Small intestine (tissue), 7 donors: ENCODE measurements around the gene ENO1. TPM values are rescaled to one million over a fixed set of nuclear protein-coding genes. Genes with fewer than 3 reads are reported as not detected.
A peak's percentile ranks its signal among the peaks of the same experiment; 100 is the strongest.
"Not testable (repeated sequence)": the region's sequence is repeated elsewhere in the genome, so short reads cannot be mapped to it uniquely, and the experiment has no call there.

Experiments used
- DNase-seq, 2 donors: peaks; one replicate each; pipeline versions ENCODE4 v3.0.0 to v3.0.0-alpha.2; 2013
- FAIRE-seq: peaks from 2 replicates; lab custom pipeline; 2012; peaks lifted over from hg19 to GRCh38; lab: Jason Lieb, UNC
- H3K27ac ChIP-seq, 3 donors: one replicate each; pipeline ENCODE4 v1.5.1; 2013; ENCODE audit warnings: low read length in 2 of 3, mild to moderate bottlenecking in 2 of 3, control low read depth in 1 of 3, inconsistent platforms in 1 of 3, low read depth in 1 of 3, moderate library complexity in 1 of 3
- H3K27me3 ChIP-seq, 3 donors: one replicate each; pipeline ENCODE4 v1.6.1; 2013; ENCODE audit warnings: low read length in 3 of 3, inconsistent platforms in 1 of 3; ENCODE audit not compliant: control insufficient read depth in 3 of 3, insufficient read depth in 3 of 3
- H3K36me3 ChIP-seq, 3 donors: one replicate each; pipeline ENCODE4 v1.6.1; 2013; ENCODE audit warnings: low read length in 3 of 3, inconsistent platforms in 1 of 3, low read depth in 1 of 3, mild to moderate bottlenecking in 1 of 3, moderate library complexity in 1 of 3; ENCODE audit not compliant: control insufficient read depth in 3 of 3, insufficient read depth in 2 of 3
- H3K4me1 ChIP-seq, 3 donors: one replicate each; pipeline ENCODE4 v1.6.1; 2013; ENCODE audit warnings: low read length in 2 of 3, inconsistent platforms in 1 of 3, low read depth in 1 of 3, mild to moderate bottlenecking in 1 of 3, moderate library complexity in 1 of 3; ENCODE audit not compliant: control insufficient read depth in 3 of 3, insufficient read depth in 2 of 3
- H3K4me3 ChIP-seq, 3 donors: one replicate each; pipeline ENCODE4 v1.5.1; 2013; ENCODE audit warnings: low read length in 3 of 3, control low read depth in 1 of 3, inconsistent platforms in 1 of 3, low read depth in 1 of 3, mild to moderate bottlenecking in 1 of 3, moderate library complexity in 1 of 3
- H3K9me3 ChIP-seq, 2 donors: one replicate each; pipeline ENCODE4 v1.6.1; 2013; ENCODE audit warnings: low read depth in 1 of 2, low read length in 1 of 2; ENCODE audit not compliant: control insufficient read depth in 2 of 2, insufficient read depth in 1 of 2
- WGBS, 3 donors: extraction: QIAGEN DNeasy Blood & Tissue Kit; methylation state at CpG; one replicate each; pipeline ENCODE4 v1.1.7; 2013; 5-methylcytosine and 5-hydroxymethylcytosine counted together
- polyA plus RNA-seq, 4 donors: library from polyadenylated mRNA; stranded (reverse) in 3 of 4; unstranded in 1 of 4; fragments of 200-250 nt in 3 of 4; fragments of 120-200 nt in 1 of 4; gene quantifications; one replicate each; pipeline versions ENCODE4 v1.2.1 to v1.2.3, GENCODE V29; 2013
- donor health status: healthy with polysubstance abuse.
- donor health status: control.
- donor health status: control.
- donor health status: Bipolar disorder and iron deficiency.
- donor health status: healthy.

ENO1 gene
- polyA plus RNA-seq, 4 donors, result 491 to 829 (median 592) TPM

DNA sequence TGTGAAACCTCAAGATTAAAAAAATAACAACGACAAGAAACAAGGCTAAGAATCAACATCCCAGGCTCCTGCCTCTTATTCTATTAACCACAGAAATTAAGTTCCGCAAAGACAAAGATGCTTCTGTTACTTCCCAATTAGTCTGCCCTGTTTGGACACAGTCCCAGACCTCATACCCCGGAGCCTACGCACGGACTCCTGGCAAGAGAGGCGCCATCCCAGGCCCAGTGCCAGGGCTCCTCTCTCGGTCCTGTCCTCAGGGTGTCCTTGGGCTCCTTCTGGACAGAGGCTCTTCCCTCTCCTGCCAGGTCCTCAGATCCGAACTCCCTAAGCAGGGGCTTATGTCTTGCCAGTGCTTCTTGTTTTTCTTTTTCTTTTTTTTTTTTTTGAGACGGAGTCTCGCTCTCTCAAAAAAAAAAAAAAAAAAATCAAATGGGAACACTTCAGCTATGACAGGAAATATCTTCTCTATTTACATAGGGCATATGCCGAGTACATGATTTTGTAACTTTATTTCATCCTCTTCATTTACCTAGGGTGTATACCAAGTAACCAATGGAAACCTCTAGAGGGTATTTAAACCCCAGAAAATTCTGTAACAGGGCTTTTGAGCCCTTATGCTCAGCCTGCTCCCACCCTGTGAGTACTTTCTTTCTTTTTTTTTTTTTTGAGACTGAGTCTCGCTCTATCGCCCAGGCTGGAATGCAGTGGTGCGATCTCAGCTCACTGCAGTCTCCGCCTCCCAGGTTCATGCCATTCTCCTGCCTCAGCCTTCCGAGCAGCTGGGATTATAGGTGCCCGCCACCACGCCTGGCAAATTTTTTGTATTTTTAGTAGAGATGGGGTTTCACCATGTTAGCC is 11.7 kb upstream of the ENO1 start:
- Histone ChIP-seq H3K4me3 (no peak overlapping the region), H3K4me1 (no peaks in the 10 kb centered on the region), H3K27me3 (no peaks in the 10 kb centered on the region), H3K27ac (no peak overlapping the region), H3K36me3 (no peaks in the 10 kb centered on the region), H3K9me3 (no peaks in the 10 kb centered on the region)
- FAIRE-seq (no peak), DNase-seq (peak in 1 of 2 donors; percentile 26)
- WGBS, 3 donors, result 39 to 51% (median 44%) methylated on average over 16 to 18 of the region's 18 CpGs

DNA sequence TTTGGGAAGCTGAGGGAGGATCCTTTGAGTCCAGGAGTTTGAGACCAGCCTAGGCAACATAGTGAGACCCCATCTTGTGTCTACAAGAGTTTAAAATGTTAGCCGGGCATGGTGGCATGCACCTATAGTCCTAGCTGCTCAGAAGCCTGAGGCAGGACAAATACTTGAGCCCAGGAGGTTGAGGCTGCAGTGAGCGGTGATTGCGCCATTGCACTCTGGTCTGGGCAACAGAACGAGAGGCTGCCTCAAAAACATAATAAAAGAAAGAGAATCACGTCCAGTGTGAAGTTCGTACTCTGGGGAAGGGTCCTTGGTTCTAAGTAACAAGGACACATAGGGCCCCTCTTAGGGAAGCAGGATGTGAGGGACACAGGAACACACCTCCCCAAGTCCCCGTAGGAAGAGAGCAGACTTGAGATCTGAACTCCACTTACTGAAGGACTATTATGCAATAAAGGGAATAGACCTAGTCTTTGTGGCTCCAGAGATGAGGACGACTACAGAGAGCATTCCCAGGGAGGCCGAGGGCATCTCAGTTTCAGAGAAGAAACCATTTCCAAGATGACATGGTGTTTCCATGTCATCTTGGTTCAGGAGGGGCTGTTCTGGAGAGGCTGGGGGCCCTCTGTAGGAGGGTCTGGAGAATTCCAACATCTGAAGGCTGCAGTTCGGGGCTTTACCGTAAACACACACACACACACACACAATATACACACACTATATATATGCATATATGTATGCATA is 10.8 kb upstream of the ENO1 start:
- FAIRE-seq (no peak), DNase-seq (no peak)
- H3K36me3 ChIP-seq, result no peaks in the 10 kb centered on the region
- 68 to 72% (median 70%) methylated on average over 11 of the region's 11 CpGs for WGBS, 3 donors
- H3K27ac ChIP-seq, result no peak overlapping the region
- no peaks in the 10 kb centered on the region for H3K27me3 ChIP-seq
- H3K9me3 ChIP-seq, result no peaks in the 10 kb centered on the region
- H3K4me3 ChIP-seq, result no peak overlapping the region
- no peaks in the 10 kb centered on the region for H3K4me1 ChIP-seq

DNA sequence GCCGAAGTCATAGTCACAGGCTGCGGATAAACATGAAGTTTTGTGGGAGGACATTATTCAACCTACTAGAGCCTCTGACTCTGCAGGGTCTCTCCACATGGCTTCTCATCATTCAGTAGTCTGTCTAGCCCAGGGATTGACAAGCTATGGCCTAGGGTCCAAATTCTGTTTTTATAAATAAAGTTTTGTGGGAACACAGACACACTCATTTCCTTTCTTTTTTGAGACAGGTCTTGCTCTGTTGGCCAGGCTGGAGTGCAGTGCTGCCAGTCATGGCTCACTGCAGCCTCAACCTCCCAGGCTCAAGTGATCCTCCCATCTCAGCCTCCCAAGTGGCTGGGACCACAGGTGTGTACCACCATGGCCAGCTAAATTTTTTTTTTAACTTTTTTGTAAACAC is 8.1 kb upstream of the ENO1 start:
- 93 to 95% (median 95%) methylated on average over 2 of the region's 2 CpGs for WGBS, 3 donors
- Histone ChIP-seq H3K4me3 (no peak overlapping the region), H3K27me3 (no peaks in the 10 kb centered on the region), H3K36me3 (no peaks in the 10 kb centered on the region), H3K4me1 (peaks cover 0 to 6% (median 0%) of the 10 kb centered on the region in 3 donors), H3K9me3 (no peaks in the 10 kb centered on the region), H3K27ac (no peak overlapping the region)
- FAIRE-seq (no peak), DNase-seq (no peak)

DNA sequence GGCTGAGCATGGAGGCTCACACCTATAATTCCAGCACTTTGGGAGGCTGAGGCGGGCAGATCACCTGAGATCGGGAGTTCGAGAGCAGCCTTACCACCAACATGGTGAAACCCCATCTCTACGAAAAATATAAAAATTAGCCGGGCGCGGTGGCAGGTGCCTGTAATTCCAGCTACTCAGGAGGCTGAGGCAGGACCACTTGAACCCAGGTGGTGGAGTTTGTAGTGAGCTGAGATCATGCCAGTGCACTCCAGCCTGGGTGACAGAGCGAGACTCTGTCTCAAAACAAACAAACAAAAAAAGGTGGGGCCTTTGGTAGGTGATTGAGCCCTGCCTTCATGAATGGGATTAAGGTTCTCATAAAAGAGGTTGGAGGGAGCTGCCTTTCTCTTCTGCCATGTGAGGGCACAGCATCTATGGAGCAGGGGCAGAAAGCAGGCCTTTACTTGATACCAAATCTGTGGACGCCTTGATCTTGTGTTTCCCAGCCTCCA is 7.6 kb upstream of the ENO1 start:
- not testable (repeated sequence) for H3K27ac ChIP-seq, DNase-seq, H3K27me3 ChIP-seq, FAIRE-seq, H3K36me3 ChIP-seq, H3K9me3 ChIP-seq, H3K4me1 ChIP-seq, H3K4me3 ChIP-seq
- WGBS, 3 donors, result 89 to 95% (median 90%) methylated on average over 9 of the region's 9 CpGs

DNA sequence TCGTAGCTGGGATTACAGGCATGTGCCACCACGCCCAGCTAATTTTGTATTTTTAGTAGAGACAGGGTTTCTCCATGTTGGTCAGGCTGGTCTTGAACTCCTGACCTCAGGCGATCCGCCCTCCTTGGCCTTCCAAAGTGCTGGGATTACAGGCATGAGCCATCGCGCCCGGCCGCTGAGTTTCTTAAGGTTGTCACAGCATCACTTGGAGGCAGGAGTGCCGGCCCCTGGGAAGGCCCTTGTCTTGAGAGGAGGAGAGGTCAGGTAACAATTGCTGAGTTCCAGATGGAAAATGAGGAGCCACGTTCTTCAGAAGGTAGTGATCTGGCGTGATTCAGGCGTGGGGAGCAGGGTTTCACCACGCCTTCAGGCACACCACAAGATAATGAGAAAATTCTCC is 5.6 kb upstream of the ENO1 start:
- peaks cover 0 to 24% (median 3%) of the 10 kb centered on the region in 3 donors for H3K4me1 ChIP-seq
- FAIRE-seq, H3K36me3 ChIP-seq, DNase-seq, H3K4me3 ChIP-seq, H3K9me3 ChIP-seq, H3K27ac ChIP-seq, H3K27me3 ChIP-seq: not testable (repeated sequence)
- WGBS, 3 donors, result 68 to 82% (median 74%) methylated on average over 13 of the region's 13 CpGs

DNA sequence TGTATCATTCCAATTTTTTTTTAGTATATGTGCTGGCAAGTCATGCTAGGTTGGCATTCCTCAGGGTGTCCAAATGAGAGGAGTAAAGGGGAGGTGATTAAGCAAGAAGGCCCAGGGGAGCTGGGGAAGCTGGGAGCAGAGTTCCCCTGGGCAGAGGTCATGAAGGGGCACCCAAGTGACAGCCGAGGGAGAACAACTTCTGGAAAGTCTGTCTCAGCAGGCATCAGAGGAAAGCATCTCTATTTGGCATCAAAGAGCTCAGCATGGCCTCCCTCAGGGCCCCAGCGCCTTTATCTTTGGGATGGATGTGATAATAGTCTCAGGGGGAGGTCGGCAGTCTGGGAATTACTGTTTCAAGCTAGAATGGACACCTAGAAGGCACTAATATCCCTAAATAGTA is 5.0 kb upstream of the ENO1 start:
- H3K4me3 ChIP-seq, result no peak overlapping the region
- 41 to 59% (median 50%) methylated on average over 3 of the region's 3 CpGs for WGBS, 3 donors
- H3K36me3 ChIP-seq, result no peaks in the 10 kb centered on the region
- H3K27me3 ChIP-seq, result no peaks in the 10 kb centered on the region
- DNase-seq, result no peak
- no peaks in the 10 kb centered on the region for H3K9me3 ChIP-seq
- H3K27ac ChIP-seq, result no peak overlapping the region
- FAIRE-seq, result no peak
- H3K4me1 ChIP-seq, result peaks cover 0 to 24% (median 3%) of the 10 kb centered on the region in 3 donors

DNA sequence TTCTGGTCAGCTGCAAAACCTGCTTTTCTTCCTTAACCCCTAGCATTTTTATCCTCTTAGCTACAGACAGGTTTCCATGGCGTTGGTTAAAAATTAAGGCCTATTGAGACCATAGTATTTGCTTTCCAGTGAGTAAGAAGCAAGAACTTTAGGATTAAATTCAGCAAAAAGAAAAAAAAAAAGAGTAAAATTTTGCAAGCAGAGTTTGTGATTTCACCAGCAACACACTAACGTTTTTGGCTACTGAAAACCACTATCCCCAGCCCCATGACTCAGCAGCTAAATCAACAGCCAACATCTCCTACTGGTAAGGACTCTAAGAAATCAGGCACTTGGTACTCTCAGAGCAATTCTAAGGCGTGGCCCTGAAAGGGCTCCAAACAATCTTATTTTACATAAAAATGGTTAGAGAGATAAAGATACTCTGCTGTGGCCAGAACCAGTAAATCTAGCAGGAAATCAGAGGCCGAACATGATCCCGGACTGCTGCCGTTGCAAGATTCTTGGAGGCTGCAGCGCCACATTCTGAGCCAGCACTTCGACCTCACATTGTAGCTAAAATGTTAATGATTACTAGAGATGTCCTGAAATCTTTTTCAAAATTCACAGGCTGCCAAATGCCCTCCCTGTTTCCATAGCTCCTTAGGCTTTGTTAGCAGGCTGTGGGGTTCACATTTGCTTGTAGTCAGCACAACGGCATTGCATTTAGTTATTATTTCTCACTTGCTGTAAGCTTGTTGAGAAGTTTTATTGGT is 1.6 kb upstream of the ENO1 start:
- Histone ChIP-seq H3K27ac (peak overlapping the region; percentile 97 to 99 (median 97)), H3K9me3 (no peaks in the 10 kb centered on the region), H3K4me1 (peaks cover 0 to 37% (median 13%) of the 10 kb centered on the region in 3 donors), H3K4me3 (no peak overlapping the region), H3K36me3 (peaks cover 0 to 14% (median 0%) of the 10 kb centered on the region in 3 donors), H3K27me3 (no peaks in the 10 kb centered on the region)
- WGBS, 3 donors, result 14 to 34% (median 16%) methylated on average over 9 of the region's 9 CpGs
- DNase-seq (peak; percentile 80 to 84), FAIRE-seq (no peak)

DNA sequence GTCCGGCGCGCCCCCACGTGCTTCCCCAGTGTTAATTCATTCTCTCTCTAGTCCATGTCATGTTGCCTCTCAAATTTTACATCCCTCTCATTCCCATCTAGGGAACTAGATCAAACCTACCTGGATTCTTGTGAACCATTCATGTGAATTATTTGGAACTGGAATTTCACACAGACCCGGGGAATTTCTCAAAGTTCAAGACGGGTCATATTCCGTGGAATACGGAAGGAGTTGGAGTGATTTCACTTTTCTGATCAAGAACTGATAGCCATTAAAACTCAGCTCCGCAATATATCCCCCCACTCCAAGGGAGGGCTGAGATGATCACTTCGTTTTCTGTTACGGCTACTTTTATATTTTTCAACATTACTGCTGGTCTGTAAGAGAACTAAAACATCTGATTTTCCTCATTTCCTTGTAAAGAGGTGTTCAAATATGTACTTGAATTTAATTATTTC is 1.0 kb upstream of the ENO1 start:
- no peak for FAIRE-seq
- no peaks in the 10 kb centered on the region for H3K27me3 ChIP-seq
- 14 to 26% (median 22%) methylated on average over 11 of the region's 11 CpGs for WGBS, 3 donors

More for the DNA sequence above, 1.0 kb upstream of the ENO1 start:
- Histone ChIP-seq H3K9me3 (no peaks in the 10 kb centered on the region), H3K36me3 (peaks cover 0 to 20% (median 4%) of the 10 kb centered on the region in 3 donors), H3K4me1 (peaks cover 4 to 43% (median 13%) of the 10 kb centered on the region in 3 donors), H3K27ac (peak overlapping the region; percentile 97 to 99 (median 97)), H3K4me3 (peak overlapping the region in 2 of 3 donors; percentile 23 to 91)
- no peak for DNase-seq
